IMR-90 (cell line): ENCODE measurements around the gene TBCK. TPM values are rescaled to one million over a fixed set of nuclear protein-coding genes. Genes with fewer than 3 reads are reported as not detected.

Source experiments
- ATAC-seq: fragments of 200-7000 bp; cut with Tn5 transposase; 2 replicates; pipeline ENCODE4 v1.9.1; 2020; ENCODE audit warnings: low read depth, mild to moderate bottlenecking, moderate library complexity
- BruUV-seq: library from RNA; stranded (reverse); fragments of 400-500 nt; replicated peaks from 2 replicates; lab custom pipeline; 2021; lab: Mats Ljungman, UMichigan
- CTCF ChIA-PET: fragments of 300-600 bp; formaldehyde crosslinking; extraction: SDS; loops from one replicate; lab custom pipeline; 2021; ENCODE audit warnings: antibody characterized with exemption; lab: Yijun Ruan, JAX
- POLR2A ChIA-PET: fragments of 300-600 bp; sonication (Branson Sonifier 250); formaldehyde crosslinking; loops from one replicate; lab custom pipeline; 2022; ENCODE audit warnings: antibody characterized with exemption; ENCODE audit not compliant: unreplicated experiment; lab: Charles Lee
- DNase-seq: peaks from one replicate; pipeline ENCODE4 v3.0.0; 2013
- H2AFZ ChIP-seq: replicated peaks from 2 replicates; pipeline ENCODE3; 2013; ENCODE audit warnings: low read length, mild to moderate bottlenecking; ENCODE audit not compliant: poor library complexity
- H2AK5ac ChIP-seq: 2 replicates; pipeline ENCODE4 v1.6.1; 2013; ENCODE audit warnings: low read depth, low read length, inconsistent platforms
- H2AK9ac ChIP-seq: replicated peaks from 2 replicates; pipeline ENCODE3; 2013; ENCODE audit warnings: mild to moderate bottlenecking, low read depth, low read length, moderate library complexity; ENCODE audit not compliant: poor library complexity
- H2BK120ac ChIP-seq: 2 replicates; pipeline ENCODE4 v1.6.1; 2013; ENCODE audit warnings: low read depth, low read length, inconsistent platforms
- H2BK15ac ChIP-seq: 3 replicates; pipeline ENCODE4 v1.6.1; 2013; ENCODE audit warnings: low read depth, low read length, inconsistent platforms
- H2BK20ac ChIP-seq: 2 replicates; pipeline ENCODE4 v1.6.1; 2013; ENCODE audit warnings: low read depth, mild to moderate bottlenecking, inconsistent platforms, low read length, moderate library complexity
- H2BK5ac ChIP-seq: 2 replicates; pipeline ENCODE4 v1.6.1; 2013; ENCODE audit warnings: mild to moderate bottlenecking, low read depth, low read length, inconsistent platforms; ENCODE audit not compliant: poor library complexity, severe bottlenecking
- H3K14ac ChIP-seq: replicated peaks from 2 replicates; pipeline ENCODE4 v1.6.1; 2013; ENCODE audit warnings: low read depth, low read length, inconsistent platforms
- H3K18ac ChIP-seq: 2 replicates; pipeline ENCODE4 v1.6.1; 2013; ENCODE audit warnings: low read depth, low read length, control low read depth
- H3K23ac ChIP-seq: 2 replicates; pipeline ENCODE4 v1.6.1; 2013; ENCODE audit warnings: low read depth, low read length, inconsistent platforms
- H3K27ac ChIP-seq: 2 replicates; pipeline ENCODE4 v1.5.1; 2013; ENCODE audit warnings: mild to moderate bottlenecking, control low read depth, low read length; ENCODE audit not compliant: insufficient read depth
- H3K27me3 ChIP-seq: 2 replicates; pipeline ENCODE4 v1.6.1; 2013; ENCODE audit warnings: low read length; ENCODE audit not compliant: control insufficient read depth, insufficient read depth
- H3K36me3 ChIP-seq: 2 replicates; pipeline ENCODE4 v1.6.1; 2013; ENCODE audit warnings: low read length, mixed read lengths; ENCODE audit not compliant: control insufficient read depth, insufficient read depth
- H3K4ac ChIP-seq: 2 replicates; pipeline ENCODE4 v1.6.1; 2013; ENCODE audit warnings: low read depth, low read length, inconsistent platforms
- H3K4me1 ChIP-seq: 2 replicates; pipeline ENCODE4 v1.6.1; 2013; ENCODE audit warnings: low read length, mixed read lengths; ENCODE audit not compliant: control insufficient read depth, insufficient read depth
- H3K4me2 ChIP-seq: 2 replicates; pipeline ENCODE4 v1.6.1; 2013; ENCODE audit warnings: low read depth, mild to moderate bottlenecking, control low read depth, low read length, moderate library complexity
- H3K4me3 ChIP-seq: 2 replicates; pipeline ENCODE4 v1.5.1; 2013; ENCODE audit warnings: low read depth, mild to moderate bottlenecking, control low read depth, low read length, moderate library complexity; ENCODE audit not compliant: insufficient read depth
- H3K56ac ChIP-seq: 2 replicates; pipeline ENCODE4 v1.6.1; 2013; ENCODE audit warnings: low read length, inconsistent platforms; ENCODE audit not compliant: insufficient read depth; ENCODE audit errors: extremely low read depth
- H3K79me1 ChIP-seq, 2 experiments: 2 replicates each; pipeline ENCODE4 v1.6.1; 2013; ENCODE audit warnings: low read length in 2 of 2, inconsistent platforms in 1 of 2, low read depth in 1 of 2
- H3K9ac ChIP-seq: 2 replicates; pipeline ENCODE4 v1.6.1; 2013; ENCODE audit warnings: low read depth, low read length, control low read depth
- H3K9me1 ChIP-seq: 2 replicates; pipeline ENCODE4 v1.6.1; 2013; ENCODE audit warnings: low read length, inconsistent platforms; ENCODE audit not compliant: insufficient read depth
- H3K9me3 ChIP-seq: 2 replicates; pipeline ENCODE4 v1.6.1; 2013; ENCODE audit warnings: low read length; ENCODE audit not compliant: control insufficient read depth, insufficient read depth
- H4K20me1 ChIP-seq: 2 replicates; pipeline ENCODE4 v1.6.1; 2013; ENCODE audit warnings: low read length, inconsistent platforms; ENCODE audit not compliant: insufficient read depth
- H4K5ac ChIP-seq: 2 replicates; pipeline ENCODE4 v1.6.1; 2013; ENCODE audit warnings: mild to moderate bottlenecking, low read depth, low read length, control low read depth
- H4K8ac ChIP-seq, 2 experiments: 2 replicates each; pipeline ENCODE4 v1.6.1; 2013; ENCODE audit warnings: low read depth in 2 of 2, low read length in 2 of 2, control low read depth in 1 of 2, inconsistent platforms in 1 of 2
- H4K91ac ChIP-seq: 2 replicates; pipeline ENCODE4 v1.6.1; 2013; ENCODE audit warnings: low read depth, low read length, inconsistent platforms; ENCODE audit not compliant: insufficient read depth
- BHLHE40 ChIP-seq: fragments of 150-350 bp; IDR thresholded peaks from 2 replicates; pipeline ENCODE4 v1.6.1; 2016; ENCODE audit warnings: mild to moderate bottlenecking, low read depth, low read length
- CEBPB ChIP-seq: IDR thresholded peaks from 2 replicates; pipeline ENCODE4 v1.6.1; 2012; ENCODE audit warnings: low read depth, low read length, improper control_type of control experiment
- CHD1 ChIP-seq: IDR thresholded peaks from 2 replicates; pipeline ENCODE4 v1.6.1; 2012; ENCODE audit warnings: low read depth, low read length, improper control_type of control experiment
- FOS ChIP-seq: fragments of 150-350 bp; IDR thresholded peaks from 2 replicates; pipeline ENCODE4 v1.6.1; 2016; ENCODE audit warnings: low read depth, low read length
- MAFK ChIP-seq: IDR thresholded peaks from 2 replicates; pipeline ENCODE4 v1.6.1; 2012; ENCODE audit warnings: low read depth, low read length, improper control_type of control experiment
- MAZ ChIP-seq: IDR thresholded peaks from 2 replicates; pipeline ENCODE4 v1.6.1; 2012; ENCODE audit warnings: low read depth, mild to moderate bottlenecking, low read length, improper control_type of control experiment, moderate library complexity, borderline replicate concordance
- MXI1 ChIP-seq: IDR thresholded peaks from 2 replicates; pipeline ENCODE4 v1.6.1; 2012; ENCODE audit warnings: low read depth, mild to moderate bottlenecking, low read length, moderate library complexity, borderline replicate concordance
- NFE2L2 ChIP-seq: fragments of 150-350 bp; IDR thresholded peaks from 2 replicates; pipeline ENCODE4 v1.6.1; 2016; ENCODE audit warnings: low read depth, mild to moderate bottlenecking, low read length
- POLR2A ChIP-seq: IDR thresholded peaks from 2 replicates; pipeline ENCODE4 v1.6.1; 2012; ENCODE audit warnings: mild to moderate bottlenecking, low read depth, low read length
- RAD21 ChIP-seq: IDR thresholded peaks from 2 replicates; pipeline ENCODE4 v1.6.1; 2012; ENCODE audit warnings: low read length, improper control_type of control experiment
- RCOR1 ChIP-seq: IDR thresholded peaks from 2 replicates; pipeline ENCODE4 v1.6.1; 2012; ENCODE audit warnings: mild to moderate bottlenecking, low read length, improper control_type of control experiment; ENCODE audit not compliant: insufficient replicate concordance
- RFX5 ChIP-seq: IDR thresholded peaks from 2 replicates; pipeline ENCODE4 v1.8.0; 2012; ENCODE audit warnings: low read depth, mild to moderate bottlenecking, low read length, moderate library complexity
- SMC3 ChIP-seq: fragments of 150-350 bp; IDR thresholded peaks from 2 replicates; pipeline ENCODE4 v1.6.1; 2016; ENCODE audit warnings: low read depth, mild to moderate bottlenecking, antibody characterized with exemption, low read length, moderate library complexity
- dilution Hi-C: fragments of 300-500 bp; cut with HindIII; formaldehyde crosslinking; loops from one replicate; pipeline ENCODE4 v1.14.3; 2018; ENCODE audit warnings: low sequenced_read_pairs; ENCODE audit not compliant: unreplicated experiment
- in situ Hi-C: fragments of 300-500 bp; cut with MboI; formaldehyde crosslinking; loops from 3 replicates; pipeline ENCODE4 v1.14.3; 2019; ENCODE audit warnings: low sequenced_read_pairs, inconsistent platforms, mixed read lengths
- intact Hi-C: fragments of 100-400 bp; cut with micrococcal nuclease; formaldehyde crosslinking; loops from 2 replicates; pipeline ENCODE4 v1.10.0; 2022
- polyA plus RNA-seq, 3 experiments: library from polyadenylated mRNA; depleted of rRNA; stranded (reverse); fragments of >200 nt; gene quantifications; 2 replicates each; pipeline ENCODE4 v1.2.3, GENCODE V29; 2012; ENCODE audit warnings: low replicate concordance in 1 of 3
- total RNA-seq: library from RNA; depleted of rRNA; stranded (reverse); fragments of >200 nt; gene quantifications from 2 replicates; pipeline ENCODE4 v1.2.3, GENCODE V29; 2012
- TF ChIP-seq, protein P1 (sequence below): conservative IDR thresholded peaks from 2 replicates; pipeline ENCODE4 v1.5.1; 2012; ENCODE audit warnings: mild to moderate bottlenecking, low read depth, low read length, improper control_type of control experiment
- TF ChIP-seq, protein P2 (sequence below): fragments of 150-350 bp; IDR thresholded peaks from 2 replicates; pipeline ENCODE4 v1.6.1; 2017; ENCODE audit warnings: mild to moderate bottlenecking, antibody characterized with exemption, low read length, low read depth
- TF ChIP-seq, protein P3 (sequence below): fragments of 150-350 bp; IDR thresholded peaks from 2 replicates; pipeline ENCODE4 v1.6.1; 2016; ENCODE audit warnings: low read depth, mild to moderate bottlenecking, low read length, moderate library complexity, borderline replicate concordance

TBCK gene
- total and polyA plus RNA-seq, 2 of the 4 experiments (the other 2 are of a cell fraction) = 10.7 to 29.9 TPM

DNA sequence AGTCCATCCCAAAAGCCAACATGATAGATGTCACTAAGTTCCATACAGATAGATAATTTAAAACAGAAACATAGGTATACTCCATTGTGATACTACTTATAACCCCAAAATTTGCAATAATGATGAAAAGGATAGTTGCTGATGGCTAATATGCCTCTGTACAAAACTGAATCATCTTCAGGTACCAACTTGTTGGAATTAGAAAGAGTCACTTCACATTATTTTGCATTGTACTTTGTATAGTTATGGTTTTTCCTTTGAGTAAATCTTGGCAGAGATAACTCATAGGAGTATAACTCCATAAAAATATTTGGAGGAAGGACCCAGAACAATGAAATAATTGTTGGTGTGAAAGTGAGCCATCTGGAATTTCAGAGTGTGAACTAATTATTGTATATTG is 35.0 kb upstream of the TBCK start:
- no peaks in the 10 kb centered on the region for H3K4me1 ChIP-seq
- H3K4me3 ChIP-seq = no peak overlapping the region
- no peaks in the 10 kb centered on the region for H3K27me3 ChIP-seq
- H3K9me3 ChIP-seq = no peaks in the 10 kb centered on the region
- no peak overlapping the region for H2BK15ac ChIP-seq
- TF ChIP-seq MAZ = no peak
- TF ChIP-seq FOS = no peak
- TF ChIP-seq MXI1 = no peak
- TF ChIP-seq SMC3 = no peak
- TF ChIP-seq NFE2L2 = no peak
- TF ChIP-seq, protein P1, sequence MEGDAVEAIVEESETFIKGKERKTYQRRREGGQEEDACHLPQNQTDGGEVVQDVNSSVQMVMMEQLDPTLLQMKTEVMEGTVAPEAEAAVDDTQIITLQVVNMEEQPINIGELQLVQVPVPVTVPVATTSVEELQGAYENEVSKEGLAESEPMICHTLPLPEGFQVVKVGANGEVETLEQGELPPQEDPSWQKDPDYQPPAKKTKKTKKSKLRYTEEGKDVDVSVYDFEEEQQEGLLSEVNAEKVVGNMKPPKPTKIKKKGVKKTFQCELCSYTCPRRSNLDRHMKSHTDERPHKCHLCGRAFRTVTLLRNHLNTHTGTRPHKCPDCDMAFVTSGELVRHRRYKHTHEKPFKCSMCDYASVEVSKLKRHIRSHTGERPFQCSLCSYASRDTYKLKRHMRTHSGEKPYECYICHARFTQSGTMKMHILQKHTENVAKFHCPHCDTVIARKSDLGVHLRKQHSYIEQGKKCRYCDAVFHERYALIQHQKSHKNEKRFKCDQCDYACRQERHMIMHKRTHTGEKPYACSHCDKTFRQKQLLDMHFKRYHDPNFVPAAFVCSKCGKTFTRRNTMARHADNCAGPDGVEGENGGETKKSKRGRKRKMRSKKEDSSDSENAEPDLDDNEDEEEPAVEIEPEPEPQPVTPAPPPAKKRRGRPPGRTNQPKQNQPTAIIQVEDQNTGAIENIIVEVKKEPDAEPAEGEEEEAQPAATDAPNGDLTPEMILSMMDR = no peak
- TF ChIP-seq CHD1 = no peak
- TF ChIP-seq RAD21 = no peak
- no peak for TF ChIP-seq RFX5
- TF ChIP-seq, protein P2, sequence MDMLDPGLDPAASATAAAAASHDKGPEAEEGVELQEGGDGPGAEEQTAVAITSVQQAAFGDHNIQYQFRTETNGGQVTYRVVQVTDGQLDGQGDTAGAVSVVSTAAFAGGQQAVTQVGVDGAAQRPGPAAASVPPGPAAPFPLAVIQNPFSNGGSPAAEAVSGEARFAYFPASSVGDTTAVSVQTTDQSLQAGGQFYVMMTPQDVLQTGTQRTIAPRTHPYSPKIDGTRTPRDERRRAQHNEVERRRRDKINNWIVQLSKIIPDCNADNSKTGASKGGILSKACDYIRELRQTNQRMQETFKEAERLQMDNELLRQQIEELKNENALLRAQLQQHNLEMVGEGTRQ = no peak
- TF ChIP-seq, protein P3, sequence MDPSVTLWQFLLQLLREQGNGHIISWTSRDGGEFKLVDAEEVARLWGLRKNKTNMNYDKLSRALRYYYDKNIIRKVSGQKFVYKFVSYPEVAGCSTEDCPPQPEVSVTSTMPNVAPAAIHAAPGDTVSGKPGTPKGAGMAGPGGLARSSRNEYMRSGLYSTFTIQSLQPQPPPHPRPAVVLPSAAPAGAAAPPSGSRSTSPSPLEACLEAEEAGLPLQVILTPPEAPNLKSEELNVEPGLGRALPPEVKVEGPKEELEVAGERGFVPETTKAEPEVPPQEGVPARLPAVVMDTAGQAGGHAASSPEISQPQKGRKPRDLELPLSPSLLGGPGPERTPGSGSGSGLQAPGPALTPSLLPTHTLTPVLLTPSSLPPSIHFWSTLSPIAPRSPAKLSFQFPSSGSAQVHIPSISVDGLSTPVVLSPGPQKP = no peak
- no peak for TF ChIP-seq RCOR1
- TF ChIP-seq POLR2A = no peak
- no peak for TF ChIP-seq MAFK
- TF ChIP-seq BHLHE40 = no peak
- no peak for TF ChIP-seq CEBPB
- peaks cover 6% of the 10 kb centered on the region for H3K36me3 ChIP-seq
- H2AK9ac ChIP-seq = no peak overlapping the region
- no peaks in the 10 kb centered on the region for H3K9me1 ChIP-seq
- in situ Hi-C loops = no loop called here
- ChIA-PET POLR2A (no interaction called here), CTCF (interaction anchor here (0.6 kb wide), 1 partner anchor 13 kb away, joined by 3 read pairs; no protein-coding TSS in a partner anchor)
- H3K4me2 ChIP-seq = no peak overlapping the region
- no TSS peak for BruUV-seq
- no peaks in the 10 kb centered on the region for H4K20me1 ChIP-seq
- no peaks in the 10 kb centered on the region; a peak in 2 of 4 replicates for H3K79me1 ChIP-seq
- ATAC-seq = no peak
- no peak overlapping the region for H2BK120ac ChIP-seq
- intact Hi-C loops = no loop called here
- no peak for DNase-seq
- no peak overlapping the region for H3K56ac ChIP-seq
- H2BK5ac ChIP-seq = no peak overlapping the region
- H4K91ac ChIP-seq = no peak overlapping the region
- dilution Hi-C loops = no loop called here
- H2BK20ac ChIP-seq = no peak overlapping the region
- no peak overlapping the region for H3K18ac ChIP-seq
- H2AK5ac ChIP-seq = no peak overlapping the region
- no peak overlapping the region for H2AFZ ChIP-seq
- H4K5ac ChIP-seq = no peak overlapping the region
- no peak overlapping the region for H3K9ac ChIP-seq
- H3K14ac ChIP-seq = no peak overlapping the region
- H3K4ac ChIP-seq = no peak overlapping the region
- no peak overlapping the region for H4K8ac ChIP-seq
- no peak overlapping the region for H3K27ac ChIP-seq
- H3K23ac ChIP-seq = no peak overlapping the region
